SK-N-MC (cell line): ENCODE measurements around the gene DCAF8.

Experiments used
- EZH2 ChIP-seq: fragments of 200-600 bp; sonication (generic); IDR thresholded peaks from one replicate; pipeline ENCODE4 v1.6.1; 2017; ENCODE audit warnings: antibody characterized with exemption
- POLR2AphosphoS5 ChIP-seq: IDR thresholded peaks from 2 replicates; pipeline ENCODE4 v1.6.1; 2012; ENCODE audit warnings: mild to moderate bottlenecking, low read depth, low read length, borderline replicate concordance

GRCh38 chr1:160244209-160244608 lies 18.1 kb downstream of the DCAF8 start:
- no peak for TF ChIP-seq POLR2AphosphoS5
- no peak for TF ChIP-seq EZH2
